ENCODE measurements around the gene BPI.

DNA sequence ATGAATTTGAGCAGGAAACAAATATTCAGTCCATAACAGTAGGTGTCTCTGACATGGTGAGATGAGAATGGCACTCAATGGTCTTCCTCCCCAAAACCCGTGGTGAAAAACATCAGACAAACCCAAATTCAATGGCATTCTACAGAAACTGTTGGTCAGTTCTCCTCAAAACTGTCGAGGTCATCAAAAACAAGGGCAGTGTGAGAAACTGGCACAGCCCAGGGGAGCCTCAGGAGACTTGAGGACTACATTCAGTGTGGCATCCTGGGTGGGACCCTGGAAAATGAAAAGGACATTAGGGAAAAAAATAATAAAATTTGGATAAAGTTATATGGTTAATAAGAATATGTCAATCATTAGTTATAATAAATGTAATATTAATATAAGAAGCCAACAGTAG is 82.9 kb downstream of the BPI start:
- TF ChIP-seq, protein P1, sequence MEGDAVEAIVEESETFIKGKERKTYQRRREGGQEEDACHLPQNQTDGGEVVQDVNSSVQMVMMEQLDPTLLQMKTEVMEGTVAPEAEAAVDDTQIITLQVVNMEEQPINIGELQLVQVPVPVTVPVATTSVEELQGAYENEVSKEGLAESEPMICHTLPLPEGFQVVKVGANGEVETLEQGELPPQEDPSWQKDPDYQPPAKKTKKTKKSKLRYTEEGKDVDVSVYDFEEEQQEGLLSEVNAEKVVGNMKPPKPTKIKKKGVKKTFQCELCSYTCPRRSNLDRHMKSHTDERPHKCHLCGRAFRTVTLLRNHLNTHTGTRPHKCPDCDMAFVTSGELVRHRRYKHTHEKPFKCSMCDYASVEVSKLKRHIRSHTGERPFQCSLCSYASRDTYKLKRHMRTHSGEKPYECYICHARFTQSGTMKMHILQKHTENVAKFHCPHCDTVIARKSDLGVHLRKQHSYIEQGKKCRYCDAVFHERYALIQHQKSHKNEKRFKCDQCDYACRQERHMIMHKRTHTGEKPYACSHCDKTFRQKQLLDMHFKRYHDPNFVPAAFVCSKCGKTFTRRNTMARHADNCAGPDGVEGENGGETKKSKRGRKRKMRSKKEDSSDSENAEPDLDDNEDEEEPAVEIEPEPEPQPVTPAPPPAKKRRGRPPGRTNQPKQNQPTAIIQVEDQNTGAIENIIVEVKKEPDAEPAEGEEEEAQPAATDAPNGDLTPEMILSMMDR (IDR thresholded peaks at IDR 0.05): no peak
- TF ChIP-seq EZH2 (IDR thresholded peaks at IDR 0.05; ENCODE audit: borderline replicate concordance, insufficient read depth, low read depth, low read length, poor library complexity, severe bottlenecking): no peak

All from B cell (primary cell).